Germinal center (tissue), 1 donor: ENCODE measurements around the gene RAD51B.
"Not testable (repeated sequence)": the region's sequence is repeated elsewhere in the genome, so short reads cannot be mapped to it uniquely, and the experiment has no call there.

Experiments
- DNase-seq: peaks from one replicate; pipeline ENCODE4 v3.0.0; 2012; ENCODE audit warnings: mixed read lengths, low spot score

The RAD51B gene

GRCh38 chr14:68690089-68690958 is 870.7 kb downstream of the RAD51B start:
- no peak for DNase-seq

- DNase-seq: no peak
Measured at GRCh38 chr14:68691031-68691791, 871.6 kb downstream of the RAD51B start.

GRCh38 chr14:68691792-68692118 is 872.2 kb downstream of the RAD51B start:
- no peak for DNase-seq

- no peak for DNase-seq
Measured at GRCh38 chr14:68692216-68692615, 872.6 kb downstream of the RAD51B start.

- DNase-seq: no peak
Measured at GRCh38 chr14:68692916-68693771, 873.6 kb downstream of the RAD51B start.

GRCh38 chr14:68693926-68694325 is 874.3 kb downstream of the RAD51B start:
- no peak for DNase-seq

- no peak for DNase-seq
Measured at GRCh38 chr14:68694516-68695235, 875.1 kb downstream of the RAD51B start.

- DNase-seq: no peak
Measured at GRCh38 chr14:68695326-68695768, 875.8 kb downstream of the RAD51B start.

- no peak for DNase-seq
Measured at GRCh38 chr14:68695856-68696255, 876.3 kb downstream of the RAD51B start.

- DNase-seq: no peak
Measured at GRCh38 chr14:68696266-68696665, 876.7 kb downstream of the RAD51B start.

GRCh38 chr14:68696721-68697495 is 877.3 kb downstream of the RAD51B start:
- DNase-seq: no peak

- not testable (repeated sequence) for DNase-seq
Measured at GRCh38 chr14:68698773-68699172, 879.2 kb downstream of the RAD51B start.

GRCh38 chr14:68701001-68701741 is 881.6 kb downstream of the RAD51B start:
- DNase-seq: no peak

- DNase-seq: no peak
Measured at GRCh38 chr14:68702135-68702534, 882.6 kb downstream of the RAD51B start.

- no peak for DNase-seq
Measured at GRCh38 chr14:68702578-68702977, 883.0 kb downstream of the RAD51B start.

- no peak for DNase-seq
Measured at GRCh38 chr14:68703093-68703492, 883.5 kb downstream of the RAD51B start.

GRCh38 chr14:68704736-68705720 is 885.4 kb downstream of the RAD51B start:
- DNase-seq: no peak

GRCh38 chr14:68705741-68706283 is 886.2 kb downstream of the RAD51B start:
- no peak for DNase-seq

- no peak for DNase-seq
Measured at GRCh38 chr14:68707482-68707881, 887.9 kb downstream of the RAD51B start.
